Stimulated activated CD8-positive, alpha-beta memory T cell treated with anti-CD3 and anti-CD28 coated beads, Interleukin-4, amount 100 ng/mL, for 1 hour (primary cell): ENCODE measurements around the gene HPS5.

ENCODE experiments used
- DNase-seq, 2 donors: peaks; one replicate each; pipeline ENCODE4 v3.0.0-alpha.2; 2020; ENCODE audit warnings: low read depth in 2 of 2, low spot score in 1 of 2

HPS5 gene

GRCh38 chr11:18236664-18237356 lies 85.1 kb downstream of the HPS5 start, which contains the start of gene SAA4:
SAA4 (minus strand) TSS chr11:18236802; CDS start chr11:18235926, 876 bp downstream.
- DNase-seq = no peak

- DNase-seq = no peak
Measured at GRCh38 chr11:18235394-18236334, 86.3 kb downstream of the HPS5 start.

- no peak for DNase-seq
Measured at GRCh38 chr11:18233912-18234311, 88.0 kb downstream of the HPS5 start.

- no peak for DNase-seq
Measured at GRCh38 chr11:18230859-18231258, 91.1 kb downstream of the HPS5 start.

- DNase-seq = no peak
Measured at GRCh38 chr11:18229501-18229900, 92.4 kb downstream of the HPS5 start.
